BE2C (cell line): ENCODE results near the gene DTL. TPM values are rescaled to one million over a fixed set of nuclear protein-coding genes. Genes with fewer than 3 reads are reported as not detected.
A peak's percentile ranks its signal among the peaks of the same experiment; 100 is the strongest.
"Not testable (repeated sequence)": the region's sequence is repeated elsewhere in the genome, so short reads cannot be mapped to it uniquely, and the experiment has no call there.

Source experiments
- DNase-seq: peaks from one replicate; pipeline ENCODE4 v3.0.0-alpha.2; 2020
- H3K27me3 ChIP-seq: fragments of 250-450 bp; sonication (Bioruptor Pico); 2 replicates; pipeline ENCODE4 v1.5.1; 2020; ENCODE audit warnings: mild to moderate bottlenecking
- H3K36me3 ChIP-seq: fragments of 250-450 bp; sonication (Bioruptor Pico); 2 replicates; pipeline ENCODE4 v1.5.1; 2020; ENCODE audit warnings: mild to moderate bottlenecking
- H3K4me1 ChIP-seq: fragments of 250-450 bp; sonication (Bioruptor Pico); 2 replicates; pipeline ENCODE4 v1.5.1; 2020
- H3K4me3 ChIP-seq: 2 replicates; pipeline ENCODE4 v1.5.1; 2011; ENCODE audit warnings: low read depth, low read length
- H3K9me3 ChIP-seq: fragments of 250-450 bp; sonication (Bioruptor Pico); 2 replicates; pipeline ENCODE4 v1.5.1; 2020
- polyA plus RNA-seq: library from polyadenylated mRNA; unstranded; fragments of >200 nt; gene quantifications from one replicate; pipeline ENCODE4 v1.2.1, GENCODE V29; 2012; ENCODE audit warnings: low read depth, missing spikeins; ENCODE audit not compliant: insufficient read length, insufficient read depth
- TF ChIP-seq, protein P1 (sequence below): IDR thresholded peaks from 2 replicates; pipeline ENCODE4 v1.5.1; 2012; ENCODE audit warnings: mild to moderate bottlenecking, low read depth, low read length

DTL gene
- 11.9 TPM for polyA plus RNA-seq

GRCh38 chr1:212035123-212035834, at the start of gene DTL, which contains the start of gene INTS7:
Gene DTL (plus strand): TSS chr1:212035748. CDS start chr1:212035891, 143 bp downstream.
Gene INTS7 (minus strand): TSS chr1:212035557. CDS start chr1:212035437, 120 bp downstream.
- Histone ChIP-seq H3K36me3 (peaks cover 11% of the 10 kb centered on the region), H3K4me3 (peak within 1 kb of the TSS; percentile 95), H3K27me3 (no peaks in the 10 kb centered on the region), H3K9me3 (no peaks in the 10 kb centered on the region), H3K4me1 (peaks cover 12% of the 10 kb centered on the region)
- DNase-seq, result peak; percentile 99
- TF ChIP-seq, protein P1, sequence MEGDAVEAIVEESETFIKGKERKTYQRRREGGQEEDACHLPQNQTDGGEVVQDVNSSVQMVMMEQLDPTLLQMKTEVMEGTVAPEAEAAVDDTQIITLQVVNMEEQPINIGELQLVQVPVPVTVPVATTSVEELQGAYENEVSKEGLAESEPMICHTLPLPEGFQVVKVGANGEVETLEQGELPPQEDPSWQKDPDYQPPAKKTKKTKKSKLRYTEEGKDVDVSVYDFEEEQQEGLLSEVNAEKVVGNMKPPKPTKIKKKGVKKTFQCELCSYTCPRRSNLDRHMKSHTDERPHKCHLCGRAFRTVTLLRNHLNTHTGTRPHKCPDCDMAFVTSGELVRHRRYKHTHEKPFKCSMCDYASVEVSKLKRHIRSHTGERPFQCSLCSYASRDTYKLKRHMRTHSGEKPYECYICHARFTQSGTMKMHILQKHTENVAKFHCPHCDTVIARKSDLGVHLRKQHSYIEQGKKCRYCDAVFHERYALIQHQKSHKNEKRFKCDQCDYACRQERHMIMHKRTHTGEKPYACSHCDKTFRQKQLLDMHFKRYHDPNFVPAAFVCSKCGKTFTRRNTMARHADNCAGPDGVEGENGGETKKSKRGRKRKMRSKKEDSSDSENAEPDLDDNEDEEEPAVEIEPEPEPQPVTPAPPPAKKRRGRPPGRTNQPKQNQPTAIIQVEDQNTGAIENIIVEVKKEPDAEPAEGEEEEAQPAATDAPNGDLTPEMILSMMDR, result peak; percentile 84

DNA sequence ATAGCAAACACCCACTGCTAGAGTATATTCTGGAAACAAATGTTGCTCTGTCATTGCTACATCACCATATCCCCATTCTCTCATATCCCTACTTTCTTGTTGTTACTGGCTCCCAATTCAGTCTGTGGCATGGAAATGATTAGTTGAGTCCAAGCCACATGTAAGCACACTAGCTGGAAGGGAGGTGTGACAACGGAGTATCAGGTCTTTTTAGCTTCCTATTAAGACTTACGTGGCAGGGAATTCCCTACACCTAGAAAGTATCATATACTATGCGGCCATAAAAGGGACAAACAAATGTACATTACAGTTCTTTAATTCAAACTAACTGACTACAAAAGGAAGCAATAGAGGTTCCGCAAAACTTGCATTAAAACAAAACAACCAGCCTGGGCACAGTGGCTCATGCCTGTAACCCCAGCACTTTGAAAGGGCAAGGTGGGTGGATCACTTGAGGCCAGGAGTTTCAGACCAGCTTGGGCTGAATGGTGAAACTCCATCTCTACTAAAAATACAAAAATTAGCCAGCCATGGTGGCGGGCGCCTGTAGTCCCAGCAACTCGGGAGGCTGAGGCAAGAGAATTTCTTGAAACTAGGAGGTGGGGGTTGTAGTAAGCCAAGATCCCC, 48.8 kb upstream of the DTL start:
- Histone ChIP-seq H3K27me3 (no peaks in the 10 kb centered on the region), H3K4me1 (no peaks in the 10 kb centered on the region), H3K4me3 (no peak overlapping the region), H3K36me3 (peaks cover 23% of the 10 kb centered on the region), H3K9me3 (no peaks in the 10 kb centered on the region)
- TF ChIP-seq, protein P1, result no peak
- DNase-seq, result no peak

- Histone ChIP-seq H3K36me3 (peaks cover 27% of the 10 kb centered on the region), H3K4me3 (no peak overlapping the region), H3K9me3 (no peaks in the 10 kb centered on the region), H3K4me1 (no peaks in the 10 kb centered on the region), H3K27me3 (no peaks in the 10 kb centered on the region)
- DNase-seq, result no peak
- TF ChIP-seq, protein P1, result no peak
These were observed 43.9 kb upstream of the DTL start for GRCh38 chr1:211991695-211992094.

- not testable (repeated sequence) for H3K9me3 ChIP-seq, H3K27me3 ChIP-seq, DNase-seq, H3K4me1 ChIP-seq, H3K4me3 ChIP-seq
- H3K36me3 ChIP-seq, result peaks cover 36% of the 10 kb centered on the region
These were observed 38.1 kb upstream of the DTL start for GRCh38 chr1:211997426-211997825.

DNA sequence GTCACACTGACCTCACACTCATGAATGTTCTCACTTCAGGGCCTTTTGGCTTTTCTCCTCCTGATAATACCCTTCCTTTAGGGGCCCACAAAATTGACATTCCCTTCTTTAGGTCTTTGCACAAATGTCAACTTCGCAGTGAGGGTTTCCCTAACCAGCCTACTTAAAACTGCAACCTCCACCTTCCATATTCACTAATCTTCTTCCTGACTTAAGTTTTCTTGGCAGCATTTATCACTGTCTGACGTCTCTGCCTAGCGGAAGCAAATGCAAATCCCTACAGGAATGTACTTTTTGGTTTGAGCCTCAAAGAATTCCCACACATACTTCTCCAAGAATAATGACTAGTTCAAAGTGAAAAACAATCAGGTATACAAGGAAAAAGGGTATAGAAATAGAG, 33.0 kb upstream of the DTL start:
- Histone ChIP-seq H3K4me3 (no peak overlapping the region), H3K9me3 (no peaks in the 10 kb centered on the region), H3K36me3 (peaks cover 38% of the 10 kb centered on the region), H3K27me3 (no peaks in the 10 kb centered on the region), H3K4me1 (no peaks in the 10 kb centered on the region)
- no peak for DNase-seq
- TF ChIP-seq, protein P1, result no peak

DNA sequence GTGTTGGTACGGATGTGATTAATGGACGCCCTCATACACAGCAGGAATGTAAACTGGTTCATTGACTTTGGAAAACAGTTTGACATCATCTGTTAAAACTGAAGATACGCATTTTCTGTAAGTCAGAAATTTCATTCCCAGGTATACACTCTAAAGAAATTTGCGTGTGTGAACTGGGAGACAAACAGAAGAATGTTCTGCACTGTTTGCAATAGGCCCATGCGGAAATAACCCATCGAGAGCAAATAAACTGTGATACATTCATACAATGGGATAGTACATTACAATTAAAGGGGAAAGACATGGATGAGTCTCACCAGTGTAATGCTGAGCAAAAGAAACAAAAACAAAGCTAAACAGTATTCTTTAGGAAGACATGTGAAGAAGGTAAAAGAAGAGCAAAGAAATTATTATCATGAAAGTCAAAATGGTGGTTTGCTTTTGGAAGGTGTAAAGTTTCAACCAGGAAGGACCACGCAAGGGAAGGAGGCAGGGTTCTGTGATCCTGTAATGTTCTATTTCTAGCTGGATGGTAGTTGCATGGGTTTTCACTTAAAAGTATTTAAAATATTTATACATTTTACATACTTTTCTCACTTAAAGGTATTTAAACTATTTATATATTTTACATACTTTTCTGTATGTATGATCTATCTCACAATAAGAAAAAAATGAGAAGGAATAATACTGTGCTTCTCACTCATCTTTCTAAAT, 30.5 kb upstream of the DTL start:
- Histone ChIP-seq H3K36me3 (peaks cover 53% of the 10 kb centered on the region), H3K9me3 (no peaks in the 10 kb centered on the region), H3K4me3 (no peak overlapping the region), H3K27me3 (no peaks in the 10 kb centered on the region), H3K4me1 (no peaks in the 10 kb centered on the region)
- TF ChIP-seq, protein P1, result no peak
- no peak for DNase-seq
